HG03469 (cell line): ENCODE data around the gene TGFB2.

ENCODE experiments used
- ATAC-seq: cut with Tn5 transposase; IDR thresholded peaks from one replicate; pipeline ENCODE4 v1.9.1; 2021; ENCODE audit warnings: mild to moderate bottlenecking, moderate library complexity, moderate number of reproducible peaks; ENCODE audit not compliant: unreplicated experiment

TGFB2 gene

GRCh38 chr1:218357893-218358232, 12.7 kb downstream of the TGFB2 start:
- no peak for ATAC-seq

- ATAC-seq = no peak
Measured at GRCh38 chr1:218361298-218362065, 16.3 kb downstream of the TGFB2 start.

GRCh38 chr1:218362418-218363076, 17.4 kb downstream of the TGFB2 start:
- ATAC-seq = no peak

GRCh38 chr1:218363141-218363540, 18.0 kb downstream of the TGFB2 start:
- no peak for ATAC-seq

GRCh38 chr1:218364028-218364710, 19.0 kb downstream of the TGFB2 start:
- no peak for ATAC-seq

- no peak for ATAC-seq
Measured at GRCh38 chr1:218365226-218365999, 20.3 kb downstream of the TGFB2 start.

GRCh38 chr1:218366322-218367052, 21.4 kb downstream of the TGFB2 start:
- no peak for ATAC-seq

- no peak for ATAC-seq
Measured at GRCh38 chr1:218367118-218367517, 22.0 kb downstream of the TGFB2 start.

- ATAC-seq = no peak
Measured at GRCh38 chr1:218368686-218369085, 23.6 kb downstream of the TGFB2 start.

GRCh38 chr1:218369688-218370511, 24.8 kb downstream of the TGFB2 start:
- no peak for ATAC-seq

- no peak for ATAC-seq
Measured at GRCh38 chr1:218371927-218372672, 27.0 kb downstream of the TGFB2 start.

- ATAC-seq = no peak
Measured at GRCh38 chr1:218374401-218375353, 29.5 kb downstream of the TGFB2 start.

- ATAC-seq = no peak
Measured at GRCh38 chr1:218376722-218377121, 31.6 kb downstream of the TGFB2 start.

GRCh38 chr1:218377143-218377660, 32.1 kb downstream of the TGFB2 start:
- ATAC-seq = peak; percentile 88

GRCh38 chr1:218380125-218380977, 35.2 kb downstream of the TGFB2 start:
- ATAC-seq = no peak

- no peak for ATAC-seq
Measured at GRCh38 chr1:218382261-218382660, 37.1 kb downstream of the TGFB2 start.

- ATAC-seq = no peak
Measured at GRCh38 chr1:218383051-218383450, 37.9 kb downstream of the TGFB2 start.
